Measurements from ENCODE around the gene ZSCAN29. TPM values are rescaled to one million over a fixed set of nuclear protein-coding genes. Genes with fewer than 3 reads are reported as not detected.

ZSCAN29 gene
- total RNA-seq, 2 experiments from 2014 or later = 30.2 to 73.7 TPM

DNA sequence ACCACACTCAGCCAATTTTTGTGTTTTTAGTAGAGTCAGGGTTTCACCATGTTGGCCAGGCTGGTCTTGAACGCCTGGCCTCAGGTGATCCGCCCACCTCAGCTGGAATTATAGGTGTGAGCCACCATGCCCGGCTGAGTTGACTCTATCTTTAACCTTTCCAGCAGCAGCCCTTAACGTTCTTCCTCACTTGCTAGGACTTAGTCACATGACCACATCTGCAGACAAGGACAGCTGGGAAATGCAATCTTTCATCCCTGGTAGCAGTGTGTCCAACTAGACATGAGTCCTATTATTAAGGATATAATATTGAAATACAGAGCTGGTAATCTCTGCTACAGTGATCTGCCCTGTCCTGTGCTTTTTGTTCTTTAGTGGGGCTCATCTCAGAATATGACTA lies 58.5 kb downstream of the ZSCAN29 start:
- intact Hi-C loops (cut with micrococcal nuclease; ENCODE audit: unreplicated experiment) = no loop called here
- Histone ChIP-seq H3K27ac (ENCODE audit: low read depth, low read length, poor library complexity, severe bottlenecking) (no peak overlapping the region), H3K79me2 (ENCODE audit: insufficient read depth, low read depth, low read length) (no peaks in the 10 kb centered on the region), H2AFZ (ENCODE audit: low read length) (no peak overlapping the region), H3K4me3 (ENCODE audit: low read depth, low read length, poor library complexity, severe bottlenecking) (no peak overlapping the region), H3K9me3 (ENCODE audit: low read length) (no peaks in the 10 kb centered on the region), H3K36me3 (ENCODE audit: insufficient read depth, low read length) (no peaks in the 10 kb centered on the region), H3K4me1 (ENCODE audit: insufficient read depth, low read length, poor library complexity, severe bottlenecking) (no peaks in the 10 kb centered on the region), H4K20me1 (ENCODE audit: insufficient read depth, low read length) (no peaks in the 10 kb centered on the region), H3K9me2 (ENCODE audit: insufficient read depth, low read length) (no peaks in the 10 kb centered on the region), H3K4me2 (ENCODE audit: low read length) (no peak overlapping the region)
- ChIA-PET CTCF (ENCODE audit: unreplicated experiment) (no interaction called here), POLR2A (no interaction called here)
- TF ChIP-seq EZH2phosphoT487 (IDR thresholded peaks at IDR 0.05; ENCODE audit: borderline replicate concordance, low read depth, low read length) = no peak
- TF ChIP-seq, protein P1, sequence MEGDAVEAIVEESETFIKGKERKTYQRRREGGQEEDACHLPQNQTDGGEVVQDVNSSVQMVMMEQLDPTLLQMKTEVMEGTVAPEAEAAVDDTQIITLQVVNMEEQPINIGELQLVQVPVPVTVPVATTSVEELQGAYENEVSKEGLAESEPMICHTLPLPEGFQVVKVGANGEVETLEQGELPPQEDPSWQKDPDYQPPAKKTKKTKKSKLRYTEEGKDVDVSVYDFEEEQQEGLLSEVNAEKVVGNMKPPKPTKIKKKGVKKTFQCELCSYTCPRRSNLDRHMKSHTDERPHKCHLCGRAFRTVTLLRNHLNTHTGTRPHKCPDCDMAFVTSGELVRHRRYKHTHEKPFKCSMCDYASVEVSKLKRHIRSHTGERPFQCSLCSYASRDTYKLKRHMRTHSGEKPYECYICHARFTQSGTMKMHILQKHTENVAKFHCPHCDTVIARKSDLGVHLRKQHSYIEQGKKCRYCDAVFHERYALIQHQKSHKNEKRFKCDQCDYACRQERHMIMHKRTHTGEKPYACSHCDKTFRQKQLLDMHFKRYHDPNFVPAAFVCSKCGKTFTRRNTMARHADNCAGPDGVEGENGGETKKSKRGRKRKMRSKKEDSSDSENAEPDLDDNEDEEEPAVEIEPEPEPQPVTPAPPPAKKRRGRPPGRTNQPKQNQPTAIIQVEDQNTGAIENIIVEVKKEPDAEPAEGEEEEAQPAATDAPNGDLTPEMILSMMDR (conservative IDR thresholded peaks at IDR 0.05; ENCODE audit: low read length) = no peak
- no TSS peak for BruUV-seq (replicated peaks)
- no peak for DNase-seq (ENCODE audit: low spot score)

Other genes with a start within 250 kb of the ZSCAN29 start
- 24.2 and 26.4 TPM in 2 replicates for gene TMEM62, start 237.5 kb downstream of the ZSCAN29 start, total RNA-seq (2014; rRNA removed; shearing (Covaris generic))
- gene TMEM62, start 237.5 kb downstream of the ZSCAN29 start, total RNA-seq (2022) = 27.1 and 27.4 TPM in 2 replicates
- 46.9 and 56.0 TPM in 2 replicates for gene CCNDBP1, start 185.6 kb downstream of the ZSCAN29 start, total RNA-seq (2014; rRNA removed; shearing (Covaris generic))
- gene CCNDBP1, start 185.6 kb downstream of the ZSCAN29 start, total RNA-seq (2022) = 53.1 and 70.0 TPM in 2 replicates
- not detected in 2 replicates for gene EPB42, start 150.0 kb downstream of the ZSCAN29 start, total RNA-seq (2014; rRNA removed; shearing (Covaris generic))
- gene EPB42, start 150.0 kb downstream of the ZSCAN29 start, total RNA-seq (2022) = not detected in 2 replicates
- gene TGM5, start 104.1 kb downstream of the ZSCAN29 start, total RNA-seq (2014; rRNA removed; shearing (Covaris generic)) = not detected in 2 replicates
- gene TGM5, start 104.1 kb downstream of the ZSCAN29 start, total RNA-seq (2022) = not detected in 2 replicates
- gene TGM7, start 68.8 kb downstream of the ZSCAN29 start, total RNA-seq (2014; rRNA removed; shearing (Covaris generic)) = not detected in 2 replicates
- not detected in 2 replicates for gene TGM7, start 68.8 kb downstream of the ZSCAN29 start, total RNA-seq (2022)
- gene LCMT2, start 40.5 kb downstream of the ZSCAN29 start, total RNA-seq (2014; rRNA removed; shearing (Covaris generic)) = 13.2 and 22.1 TPM in 2 replicates
- 10.5 TPM in 2 replicates for gene LCMT2, start 40.5 kb downstream of the ZSCAN29 start, total RNA-seq (2022)
- gene TUBGCP4, start 58 bp upstream of the ZSCAN29 start, total RNA-seq (2014; rRNA removed; shearing (Covaris generic)) = 31.4 and 36.0 TPM in 2 replicates
- 43.9 and 44.9 TPM in 2 replicates for gene TUBGCP4, start 58 bp upstream of the ZSCAN29 start, total RNA-seq (2022)
- gene TP53BP1, start 122.1 kb upstream of the ZSCAN29 start, total RNA-seq (2014; rRNA removed; shearing (Covaris generic)) = 69.3 and 88.1 TPM in 2 replicates
- gene TP53BP1, start 122.1 kb upstream of the ZSCAN29 start, total RNA-seq (2022) = 51.8 and 55.1 TPM in 2 replicates
- gene MAP1A, start 146.6 kb upstream of the ZSCAN29 start, total RNA-seq (2014; rRNA removed; shearing (Covaris generic)) = 3.8 and 4.0 TPM in 2 replicates
- gene MAP1A, start 146.6 kb upstream of the ZSCAN29 start, total RNA-seq (2022) = 2.7 and 3.3 TPM in 2 replicates
- gene PPIP5K1, start 219.2 kb upstream of the ZSCAN29 start, total RNA-seq (2014; rRNA removed; shearing (Covaris generic)) = 67.5 and 70.2 TPM in 2 replicates
- gene PPIP5K1, start 219.2 kb upstream of the ZSCAN29 start, total RNA-seq (2022) = 89.5 and 89.8 TPM in 2 replicates
- gene CKMT1B, start 223.0 kb upstream of the ZSCAN29 start, total RNA-seq (2014; rRNA removed; shearing (Covaris generic)) = 0.25 and 0.51 TPM in 2 replicates
- gene CKMT1B, start 223.0 kb upstream of the ZSCAN29 start, total RNA-seq (2022) = 3.8 and 4.1 TPM in 2 replicates
- 1.8 and 2.1 TPM in 2 replicates for gene STRC, start 247.8 kb upstream of the ZSCAN29 start, total RNA-seq (2014; rRNA removed; shearing (Covaris generic))
- gene STRC, start 247.8 kb upstream of the ZSCAN29 start, total RNA-seq (2022) = 1.5 and 1.8 TPM in 2 replicates

All from OCI-LY7 (cell line).